Thyroid gland (tissue), 4 donors: ENCODE measurements around the gene PTPDC1.

Source experiments
- POLR2A ChIP-seq, 2 donors: fragments of 450-650 bp; IDR thresholded peaks; one replicate each; pipeline ENCODE4 v1.6.1; 2017; ENCODE audit warnings: antibody characterized with exemption in 2 of 2, mild to moderate bottlenecking in 2 of 2, moderate library complexity in 1 of 2
- TF ChIP-seq, protein P1 (sequence below), 6 experiments: fragments of 200-600 bp in 3 of 6; fragments of 450-650 bp in 3 of 6; sonication (generic) in 3 of 6; IDR thresholded peaks; one replicate each; pipeline ENCODE4 v1.5.1; 2016 to 2019; ENCODE audit warnings: antibody characterized with exemption in 6 of 6, mild to moderate bottlenecking in 2 of 6, inconsistent platforms in 1 of 6, moderate library complexity in 1 of 6

DNA sequence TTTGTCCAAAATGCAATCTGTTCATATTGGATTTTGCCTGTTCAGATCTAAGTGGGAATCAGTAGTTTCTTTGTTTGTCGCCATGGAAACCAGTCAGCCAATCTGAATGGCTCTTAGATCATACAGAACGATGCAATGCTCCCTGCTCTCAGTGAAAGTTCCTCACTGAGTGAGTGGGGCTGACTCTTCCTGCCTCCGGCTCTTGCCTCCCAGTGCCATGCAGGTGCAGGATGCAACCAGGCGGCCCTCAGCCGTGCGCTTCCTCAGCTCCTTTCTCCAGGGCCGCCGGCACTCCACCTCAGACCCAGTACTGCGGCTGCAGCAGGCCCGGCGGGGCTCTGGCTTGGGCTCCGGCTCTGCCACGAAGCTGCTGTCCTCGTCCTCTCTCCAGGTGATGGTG is at the start of gene PTPDC1:
- TF ChIP-seq, protein P1, sequence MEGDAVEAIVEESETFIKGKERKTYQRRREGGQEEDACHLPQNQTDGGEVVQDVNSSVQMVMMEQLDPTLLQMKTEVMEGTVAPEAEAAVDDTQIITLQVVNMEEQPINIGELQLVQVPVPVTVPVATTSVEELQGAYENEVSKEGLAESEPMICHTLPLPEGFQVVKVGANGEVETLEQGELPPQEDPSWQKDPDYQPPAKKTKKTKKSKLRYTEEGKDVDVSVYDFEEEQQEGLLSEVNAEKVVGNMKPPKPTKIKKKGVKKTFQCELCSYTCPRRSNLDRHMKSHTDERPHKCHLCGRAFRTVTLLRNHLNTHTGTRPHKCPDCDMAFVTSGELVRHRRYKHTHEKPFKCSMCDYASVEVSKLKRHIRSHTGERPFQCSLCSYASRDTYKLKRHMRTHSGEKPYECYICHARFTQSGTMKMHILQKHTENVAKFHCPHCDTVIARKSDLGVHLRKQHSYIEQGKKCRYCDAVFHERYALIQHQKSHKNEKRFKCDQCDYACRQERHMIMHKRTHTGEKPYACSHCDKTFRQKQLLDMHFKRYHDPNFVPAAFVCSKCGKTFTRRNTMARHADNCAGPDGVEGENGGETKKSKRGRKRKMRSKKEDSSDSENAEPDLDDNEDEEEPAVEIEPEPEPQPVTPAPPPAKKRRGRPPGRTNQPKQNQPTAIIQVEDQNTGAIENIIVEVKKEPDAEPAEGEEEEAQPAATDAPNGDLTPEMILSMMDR (IDR thresholded peaks at IDR 0.05) = no peak
- TF ChIP-seq POLR2A (IDR thresholded peaks at IDR 0.05) = no peak
